GM23248 (cell line): Measurements from ENCODE around the gene DDN. TPM values are rescaled to one million over a fixed set of nuclear protein-coding genes. Genes with fewer than 3 reads are reported as not detected.

Experiments used
- DNase-seq: peaks from one replicate; pipeline ENCODE4 v3.0.0-alpha.2; 2015
- H2AFZ ChIP-seq: fragments of 200-600 bp; sonication (generic); 2 replicates; pipeline ENCODE4 v1.6.1; 2016; ENCODE audit warnings: antibody characterized with exemption
- H3F3A ChIP-seq: fragments of 200-600 bp; sonication (generic); 2 replicates; pipeline ENCODE4 v1.6.1; 2016; ENCODE audit warnings: mild to moderate bottlenecking, antibody characterized with exemption, mixed run types; ENCODE audit not compliant: insufficient read depth
- H3K27ac ChIP-seq: fragments of 200-600 bp; sonication (generic); 2 replicates; pipeline ENCODE4 v1.5.1; 2016; ENCODE audit warnings: mild to moderate bottlenecking
- H3K27me3 ChIP-seq: fragments of 200-600 bp; sonication (generic); replicated peaks from 2 replicates; pipeline ENCODE4 v1.6.1; 2016; ENCODE audit warnings: mild to moderate bottlenecking; ENCODE audit not compliant: insufficient read depth
- H3K36me3 ChIP-seq: fragments of 200-600 bp; sonication (generic); 2 replicates; pipeline ENCODE4 v1.6.1; 2016; ENCODE audit warnings: low read depth, mild to moderate bottlenecking
- H3K4me1 ChIP-seq: fragments of 200-600 bp; sonication (generic); 2 replicates; pipeline ENCODE4 v1.6.1; 2016; ENCODE audit warnings: mild to moderate bottlenecking; ENCODE audit not compliant: insufficient read depth
- H3K4me2 ChIP-seq: fragments of 200-600 bp; sonication (generic); one replicate; pipeline ENCODE4 v1.6.1; 2016; ENCODE audit warnings: mild to moderate bottlenecking; ENCODE audit not compliant: unreplicated experiment
- H3K4me3 ChIP-seq: fragments of 200-600 bp; sonication (generic); 2 replicates; pipeline ENCODE4 v1.5.1; 2016; ENCODE audit warnings: mild to moderate bottlenecking
- H3K79me2 ChIP-seq: fragments of 200-600 bp; sonication (generic); 2 replicates; pipeline ENCODE4 v1.6.1; 2016; ENCODE audit warnings: mild to moderate bottlenecking; ENCODE audit not compliant: insufficient read depth
- H3K9ac ChIP-seq: fragments of 200-600 bp; sonication (generic); 2 replicates; pipeline ENCODE4 v1.6.1; 2016; ENCODE audit warnings: mild to moderate bottlenecking
- H3K9me2 ChIP-seq: fragments of 200-600 bp; sonication (generic); 2 replicates; pipeline ENCODE4 v1.6.1; 2016; ENCODE audit warnings: mixed run types, mild to moderate bottlenecking, moderate library complexity; ENCODE audit not compliant: insufficient read depth
- H3K9me3 ChIP-seq: fragments of 200-600 bp; sonication (generic); one replicate; pipeline ENCODE4 v1.6.1; 2017; ENCODE audit warnings: low read depth
- H4K20me1 ChIP-seq: fragments of 200-600 bp; sonication (generic); 2 replicates; pipeline ENCODE4 v1.6.0; 2016; ENCODE audit not compliant: insufficient read depth
- EZH2 ChIP-seq: fragments of 200-600 bp; sonication (generic); IDR thresholded peaks from 2 replicates; pipeline ENCODE4 v1.6.1; 2018; ENCODE audit warnings: antibody characterized with exemption, mild to moderate bottlenecking; ENCODE audit not compliant: insufficient read depth, poor library complexity, severe bottlenecking
- EZH2phosphoT487 ChIP-seq: fragments of 200-600 bp; sonication (generic); IDR thresholded peaks from 2 replicates; pipeline ENCODE4 v1.6.1; 2018; ENCODE audit warnings: antibody characterized with exemption, moderate library complexity, mild to moderate bottlenecking, low read depth; ENCODE audit not compliant: insufficient read depth
- WGBS, 2 experiments: methylation state at CpG; one replicate each; pipeline ENCODE4 v1.1.6; 2015 to 2017; ENCODE audit warnings: low lambda C conversion rate in 2 of 2, low coverage in 1 of 2; ENCODE audit errors: missing lambda C conversion rate in 2 of 2; 5-methylcytosine and 5-hydroxymethylcytosine counted together
- in situ Hi-C: fragments of 300-500 bp; cut with MboI; formaldehyde crosslinking; loops from 2 replicates; pipeline ENCODE4 v1.15.0; 2020
- polyA plus RNA-seq: library from polyadenylated mRNA; unstranded; fragments of >200 nt; fragmentation: Nextera tagmentation; extraction: Ambion mirVana; gene quantifications from 2 replicates; pipeline ENCODE4 v1.2.1, GENCODE V29; 2016
- total RNA-seq: library from RNA; depleted of rRNA; stranded (reverse); fragments of >200 nt; shearing (Covaris generic); gene quantifications from 2 replicates; pipeline ENCODE4 v1.2.3, GENCODE V29; 2014

Gene DDN
- total and polyA plus RNA-seq, 2 experiments from 2014 or later = not detected

DNA sequence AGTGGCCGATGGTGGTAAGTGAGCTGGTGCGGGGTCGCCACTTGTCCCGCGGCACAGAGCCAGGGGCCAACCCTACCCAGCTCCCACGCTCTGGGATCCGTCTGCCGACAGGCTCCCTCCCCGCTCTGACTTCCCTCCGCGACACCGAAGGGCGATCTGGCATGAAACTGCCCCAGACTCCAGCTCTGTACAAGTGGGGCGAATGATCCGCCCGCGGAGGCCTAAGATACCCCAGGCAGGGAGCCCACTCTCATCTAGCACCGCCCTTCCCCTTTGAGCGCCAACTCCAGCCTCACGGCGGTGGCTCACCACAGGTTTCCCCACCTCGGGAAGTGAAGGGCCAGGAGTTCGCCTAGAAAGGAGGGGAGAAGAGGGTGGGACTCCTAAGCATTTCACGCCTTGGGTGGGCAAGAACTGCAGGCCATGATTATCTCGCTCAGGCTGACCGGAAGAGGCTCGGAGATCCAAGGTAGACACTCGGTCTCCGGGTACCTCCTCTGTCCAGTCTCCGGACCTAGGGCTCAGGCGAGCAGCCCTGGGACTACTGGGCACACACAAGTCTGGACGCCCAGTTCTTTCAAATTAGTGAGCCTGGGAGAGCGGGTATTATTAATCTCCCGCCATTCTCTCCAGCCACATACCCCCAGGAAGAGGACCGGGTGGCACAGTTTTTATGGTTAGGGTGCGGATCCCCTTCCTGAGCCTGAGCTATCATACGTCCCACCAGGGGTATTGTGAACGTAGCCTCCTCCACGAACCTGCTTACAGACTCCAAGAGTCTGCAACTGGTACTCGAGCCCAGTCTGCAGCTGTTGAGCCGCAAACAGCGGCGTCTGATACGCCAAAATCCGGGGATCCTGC, 20.2 kb downstream of the DDN start:
- 2 to 3% methylated on average over 36 to 45 of the region's 45 CpGs for WGBS, 2 experiments
- Histone ChIP-seq H3K4me2 (peak overlapping the region; percentile 29), H4K20me1 (no peaks in the 10 kb centered on the region), H3K9me2 (no peaks in the 10 kb centered on the region), H2AFZ (no peak overlapping the region), H3K4me1 (peaks cover 18% of the 10 kb centered on the region; the same call in 1 of the 2 replicates), H3K79me2 (no peaks in the 10 kb centered on the region), H3K27ac (no peak overlapping the region), H3K9ac (no peak overlapping the region), H3K36me3 (no peaks in the 10 kb centered on the region), H3F3A (0 out of 2 replicates have a peak, but pooled peaks cover 3% of the 10 kb centered on the region), H3K4me3 (0 out of 2 replicates have a peak overlapping the region, but pooled peaks have one; percentile 29), H3K9me3 (no peaks in the 10 kb centered on the region), H3K27me3 (peaks cover 53% of the 10 kb centered on the region)
- TF ChIP-seq EZH2phosphoT487 (no peak; the same call in 1 of the 2 replicates), EZH2 (peak; percentile 96)
- in situ Hi-C loops = no loop called here
- DNase-seq = no peak

DNA sequence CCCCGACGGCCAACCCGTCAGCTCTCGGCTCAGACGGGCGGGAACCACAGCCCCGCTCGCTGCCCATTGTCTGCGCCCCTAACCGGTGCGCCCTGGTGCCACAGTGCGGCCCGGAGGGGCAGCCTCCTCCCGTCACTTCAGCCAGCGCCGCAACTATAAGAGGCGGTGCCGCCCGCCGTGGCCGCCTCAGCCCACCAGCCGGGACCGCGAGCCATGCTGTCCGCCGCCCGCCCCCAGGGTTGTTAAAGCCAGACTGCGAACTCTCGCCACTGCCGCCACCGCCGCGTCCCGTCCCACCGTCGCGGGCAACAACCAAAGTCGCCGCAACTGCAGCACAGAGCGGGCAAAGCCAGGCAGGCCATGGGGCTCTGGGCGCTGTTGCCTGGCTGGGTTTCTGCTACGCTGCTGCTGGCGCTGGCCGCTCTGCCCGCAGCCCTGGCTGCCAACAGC, 20.9 kb downstream of the DDN start, which contains the start of gene WNT1:
WNT1 (plus strand) TSS at position 32 of the 450 bp plus-strand sequence; CDS start at position 361, 329 bp downstream.
- Histone ChIP-seq H3K79me2 (no peaks in the 10 kb centered on the region), H3K36me3 (no peaks in the 10 kb centered on the region), H3K4me2 (peak within 1 kb of the TSS; percentile 29), H3K27me3 (peaks cover 47% of the 10 kb centered on the region), H3K4me1 (peaks cover 24% of the 10 kb centered on the region), H3K27ac (no peak within 1 kb of the TSS), H3K9me3 (no peaks in the 10 kb centered on the region), H3K9ac (no peak within 1 kb of the TSS), H3K4me3 (0 out of 2 replicates have a peak within 1 kb of the TSS, but pooled peaks have one; percentile 11), H3K9me2 (no peaks in the 10 kb centered on the region), H3F3A (peaks cover 3% of the 10 kb centered on the region; the same call in 1 of the 2 replicates), H2AFZ (no peak within 1 kb of the TSS), H4K20me1 (no peaks in the 10 kb centered on the region)
- in situ Hi-C loops = no loop called here
- DNase-seq = peak; percentile 42
- TF ChIP-seq EZH2 (no peak), EZH2phosphoT487 (no peak)
- WGBS, 2 experiments = 8 to 11% methylated on average over 25 to 36 of the region's 45 CpGs

DNA sequence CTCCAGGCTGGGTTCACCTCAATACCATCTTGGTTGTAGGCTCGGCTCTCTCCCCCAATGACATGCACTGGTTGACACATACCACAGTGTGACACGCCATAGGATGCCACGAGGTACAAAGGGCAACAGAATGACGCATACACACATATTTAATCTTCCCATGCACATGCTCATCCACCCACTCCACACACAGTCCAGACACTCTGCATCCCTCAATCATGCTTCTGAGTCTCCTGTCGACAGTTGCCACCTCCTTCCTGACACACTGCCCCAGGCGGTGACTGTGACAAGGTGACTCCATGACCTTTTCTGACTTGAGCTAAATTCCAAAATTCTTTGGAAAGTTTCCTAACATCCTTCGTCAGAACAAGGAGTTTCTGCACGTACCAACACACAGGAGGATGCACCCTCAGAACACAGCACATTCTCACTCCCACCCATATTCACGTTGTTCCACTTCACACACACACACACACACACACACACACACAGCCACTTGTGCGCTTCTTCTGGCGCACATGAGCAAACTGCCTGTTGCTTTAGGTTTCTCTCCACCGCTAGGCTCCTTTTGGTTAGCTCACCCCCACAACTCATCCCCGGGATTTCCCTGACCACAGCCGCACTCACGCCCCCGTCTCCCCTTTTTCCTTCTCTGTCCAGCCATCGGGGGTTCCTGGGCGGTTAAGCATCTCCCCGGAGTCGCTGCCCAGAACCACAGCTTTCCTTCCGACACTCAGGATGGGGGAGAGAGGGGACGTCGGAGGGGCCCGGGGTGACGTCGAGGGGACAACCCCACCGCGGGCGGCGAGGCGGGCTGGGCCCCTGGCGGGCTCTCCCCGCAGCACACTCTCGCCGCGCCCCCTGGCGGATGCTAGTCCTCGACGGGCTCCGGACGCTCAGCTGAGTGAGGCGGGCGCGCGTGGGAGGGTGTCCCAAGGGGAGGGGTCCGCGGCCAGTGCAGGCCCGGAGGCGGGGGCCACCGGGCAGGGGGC, 21.6 kb downstream of the DDN start:
- peaks cover 3% of the 10 kb centered on the region; the same call in 1 of the 2 replicates for H3F3A ChIP-seq
- in situ Hi-C loops = no loop called here
- peaks cover 42% of the 10 kb centered on the region for H3K27me3 ChIP-seq
- peaks cover 30% of the 10 kb centered on the region for H3K4me1 ChIP-seq
- H3K9me2 ChIP-seq = no peaks in the 10 kb centered on the region
- H3K27ac ChIP-seq = no peak overlapping the region
- H3K4me3 ChIP-seq = no peak overlapping the region
- WGBS, 2 experiments = 7 to 10% methylated on average over 24 to 50 of the region's 50 CpGs
- H3K4me2 ChIP-seq = peak overlapping the region; percentile 29
- no peaks in the 10 kb centered on the region for H3K9me3 ChIP-seq
- TF ChIP-seq EZH2 (no peak), EZH2phosphoT487 (no peak)
- no peak overlapping the region for H3K9ac ChIP-seq
- DNase-seq = peak; percentile 82
- no peak overlapping the region for H2AFZ ChIP-seq
- H3K79me2 ChIP-seq = no peaks in the 10 kb centered on the region
- no peaks in the 10 kb centered on the region for H4K20me1 ChIP-seq
- no peaks in the 10 kb centered on the region for H3K36me3 ChIP-seq
